ENCODE measurements around the gene DDX27. TPM values are rescaled to one million over a fixed set of nuclear protein-coding genes. Genes with fewer than 3 reads are reported as not detected.

The DDX27 gene
- polyA plus RNA-seq, 1 of the 3 experiments (the other 2 are of a cell fraction) = 51.9 TPM

- H3K9me2 ChIP-seq = no peaks in the 10 kb centered on the region
Observed at GRCh38 chr20:49252556-49253350, 33.5 kb downstream of the DDX27 start.

DNA sequence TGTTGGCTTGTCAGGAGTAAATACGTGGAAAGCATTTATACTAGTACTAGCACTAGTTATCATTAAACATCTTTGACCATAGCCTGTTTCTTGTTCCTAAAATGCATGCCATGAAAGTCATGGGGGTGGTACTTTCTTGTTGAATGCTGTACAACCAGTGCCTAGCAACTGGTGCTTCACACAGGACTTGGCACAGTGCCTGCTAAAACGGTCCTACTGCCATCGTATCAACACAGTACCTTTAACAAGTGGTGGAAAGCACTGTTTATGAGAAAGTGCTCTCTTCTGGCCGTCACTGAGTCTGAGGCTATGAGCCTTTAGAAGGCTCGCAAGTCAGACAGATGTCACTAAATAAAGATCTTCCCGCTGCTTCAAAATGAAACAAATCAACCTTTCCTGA lies 37.0 kb downstream of the DDX27 start:
- no peaks in the 10 kb centered on the region for H3K9me2 ChIP-seq
- no peaks in the 10 kb centered on the region for H3K27me3 ChIP-seq (ENCODE audit: insufficient read depth)
- no peaks in the 10 kb centered on the region for H3K4me1 ChIP-seq (ENCODE audit: control insufficient read depth in 1 of 2, insufficient read depth in 2 of 2, low read depth in 1 of 2, low read length in 1 of 2)

More at GRCh38 chr20:49252556-49253350, 33.5 kb downstream of the DDX27 start:
- Histone ChIP-seq H3K4me2 (no peak overlapping the region), H3K27ac (ENCODE audit: low read depth in 2 of 2, low read length in 1 of 2) (no peak overlapping the region), H3K9me3 (no peaks in the 10 kb centered on the region), H3K79me2 (ENCODE audit: insufficient read depth) (no peaks in the 10 kb centered on the region), H3K4me1 (ENCODE audit: control insufficient read depth in 1 of 2, insufficient read depth in 2 of 2, low read depth in 1 of 2, low read length in 1 of 2) (no peaks in the 10 kb centered on the region), H3K27me3 (ENCODE audit: insufficient read depth) (no peaks in the 10 kb centered on the region), H2AFZ (ENCODE audit: low read depth) (no peak overlapping the region), H3K36me3 (replicated peaks in 1 of 2; ENCODE audit: control insufficient read depth in 1 of 2, insufficient read depth in 2 of 2, low read length in 1 of 2) (peaks cover 64 to 79% of the 10 kb centered on the region in 2 experiments), H3K4me3 (ENCODE audit: low read depth in 2 of 2, low read length in 1 of 2) (no peak overlapping the region), H4K20me1 (ENCODE audit: insufficient read depth) (peaks cover 3% of the 10 kb centered on the region; the same call in 1 of the 2 replicates), H3K9ac (no peak overlapping the region), H3F3A (replicated peaks; ENCODE audit: insufficient read depth) (peaks cover 8% of the 10 kb centered on the region)
- no peak for TF ChIP-seq FOXM1 (IDR thresholded peaks at IDR 0.05; ENCODE audit: low read depth)
- no peak for TF ChIP-seq NFIC (IDR thresholded peaks at IDR 0.05; ENCODE audit: borderline replicate concordance)
- no peak for TF ChIP-seq JUND (IDR thresholded peaks at IDR 0.05)
- no peak for TF ChIP-seq SMC3 (IDR thresholded peaks at IDR 0.05; ENCODE audit: low read depth, low read length)
- TF ChIP-seq TEAD4 (IDR thresholded peaks at IDR 0.05; ENCODE audit: borderline replicate concordance, insufficient read depth) = no peak
- TF ChIP-seq, protein P1, sequence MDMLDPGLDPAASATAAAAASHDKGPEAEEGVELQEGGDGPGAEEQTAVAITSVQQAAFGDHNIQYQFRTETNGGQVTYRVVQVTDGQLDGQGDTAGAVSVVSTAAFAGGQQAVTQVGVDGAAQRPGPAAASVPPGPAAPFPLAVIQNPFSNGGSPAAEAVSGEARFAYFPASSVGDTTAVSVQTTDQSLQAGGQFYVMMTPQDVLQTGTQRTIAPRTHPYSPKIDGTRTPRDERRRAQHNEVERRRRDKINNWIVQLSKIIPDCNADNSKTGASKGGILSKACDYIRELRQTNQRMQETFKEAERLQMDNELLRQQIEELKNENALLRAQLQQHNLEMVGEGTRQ (IDR thresholded peaks at IDR 0.05; ENCODE audit: borderline replicate concordance, low read depth, low read length) = no peak
- no peak for TF ChIP-seq POLR2AphosphoS5 (IDR thresholded peaks at IDR 0.05; ENCODE audit: low read depth, low read length)
- TF ChIP-seq ELF1 (IDR thresholded peaks at IDR 0.05) = no peak
- TF ChIP-seq, protein P2, sequence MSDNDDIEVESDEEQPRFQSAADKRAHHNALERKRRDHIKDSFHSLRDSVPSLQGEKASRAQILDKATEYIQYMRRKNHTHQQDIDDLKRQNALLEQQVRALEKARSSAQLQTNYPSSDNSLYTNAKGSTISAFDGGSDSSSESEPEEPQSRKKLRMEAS (IDR thresholded peaks at IDR 0.05; ENCODE audit: low read depth) = no peak
- TF ChIP-seq, protein P3, sequence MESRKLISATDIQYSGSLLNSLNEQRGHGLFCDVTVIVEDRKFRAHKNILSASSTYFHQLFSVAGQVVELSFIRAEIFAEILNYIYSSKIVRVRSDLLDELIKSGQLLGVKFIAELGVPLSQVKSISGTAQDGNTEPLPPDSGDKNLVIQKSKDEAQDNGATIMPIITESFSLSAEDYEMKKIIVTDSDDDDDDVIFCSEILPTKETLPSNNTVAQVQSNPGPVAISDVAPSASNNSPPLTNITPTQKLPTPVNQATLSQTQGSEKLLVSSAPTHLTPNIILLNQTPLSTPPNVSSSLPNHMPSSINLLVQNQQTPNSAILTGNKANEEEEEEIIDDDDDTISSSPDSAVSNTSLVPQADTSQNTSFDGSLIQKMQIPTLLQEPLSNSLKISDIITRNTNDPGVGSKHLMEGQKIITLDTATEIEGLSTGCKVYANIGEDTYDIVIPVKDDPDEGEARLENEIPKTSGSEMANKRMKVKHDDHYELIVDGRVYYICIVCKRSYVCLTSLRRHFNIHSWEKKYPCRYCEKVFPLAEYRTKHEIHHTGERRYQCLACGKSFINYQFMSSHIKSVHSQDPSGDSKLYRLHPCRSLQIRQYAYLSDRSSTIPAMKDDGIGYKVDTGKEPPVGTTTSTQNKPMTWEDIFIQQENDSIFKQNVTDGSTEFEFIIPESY (IDR thresholded peaks at IDR 0.05; ENCODE audit: borderline replicate concordance, low read depth) = no peak
- ChIA-PET POLR2A (interaction anchor here (1.5 kb wide), 1 partner anchor 68 kb away, joined by 3 read pairs; no protein-coding TSS in a partner anchor), CTCF (interaction anchor here (0.7 to 2.1 kb wide), 4 partner anchors 13 to 120 kb away, joined by 3 to 6 read pairs (median 4); no protein-coding TSS in a partner anchor)
- WGBS (ENCODE audit: low lambda C conversion rate) = 93% methylated on average over 6 of the region's 6 CpGs
- DNase-seq = no peak

More for the DNA sequence above, 37.0 kb downstream of the DDX27 start:
- 82% methylated on average over 6 of the region's 6 CpGs for WGBS (ENCODE audit: low lambda C conversion rate)
- Histone ChIP-seq H4K20me1 (ENCODE audit: insufficient read depth) (peaks cover 17% of the 10 kb centered on the region), H3K4me3 (ENCODE audit: low read depth in 2 of 2, low read length in 1 of 2) (no peak overlapping the region), H2AFZ (ENCODE audit: low read depth) (no peak overlapping the region), H3K79me2 (ENCODE audit: insufficient read depth) (peaks cover 11% of the 10 kb centered on the region; the same call in 1 of the 2 replicates), H3K27ac (ENCODE audit: low read depth in 2 of 2, low read length in 1 of 2) (no peak overlapping the region), H3F3A (replicated peaks; ENCODE audit: insufficient read depth) (peaks cover 9% of the 10 kb centered on the region), H3K9ac (no peak overlapping the region), H3K36me3 (replicated peaks in 1 of 2; ENCODE audit: control insufficient read depth in 1 of 2, insufficient read depth in 2 of 2, low read length in 1 of 2) (peaks cover 66 to 69% of the 10 kb centered on the region in 2 experiments), H3K9me3 (no peaks in the 10 kb centered on the region), H3K4me2 (no peak overlapping the region)
- CTCF ChIA-PET = no interaction called here
- no peak for DNase-seq
- POLR2A ChIA-PET = no interaction called here
- TF ChIP-seq NFIC (IDR thresholded peaks at IDR 0.05; ENCODE audit: borderline replicate concordance) (no peak), SMC3 (IDR thresholded peaks at IDR 0.05; ENCODE audit: low read depth, low read length) (no peak), YY1 (IDR thresholded peaks at IDR 0.05; ENCODE audit: low read depth) (no peak), TAF1 (IDR thresholded peaks at IDR 0.05; ENCODE audit: borderline replicate concordance, low read depth, low read length) (no peak), MXI1 (IDR thresholded peaks at IDR 0.05; ENCODE audit: low read depth, low read length) (no peak), POLR2AphosphoS5 (IDR thresholded peaks at IDR 0.05; ENCODE audit: low read depth, low read length) (no peak), TEAD4 (IDR thresholded peaks at IDR 0.05; ENCODE audit: borderline replicate concordance, insufficient read depth) (no peak)
- TF ChIP-seq, protein P3 (IDR thresholded peaks at IDR 0.05; ENCODE audit: borderline replicate concordance, low read depth) = no peak
